Measurements from ENCODE around the gene PKIG.
"Not testable (repeated sequence)": the region's sequence is repeated elsewhere in the genome, so short reads cannot be mapped to it uniquely, and the experiment has no call there.

Gene PKIG

GRCh38 chr20:44572551-44573500 lies 9.6 kb upstream of the PKIG start:
- no peak for DNase-seq

DNA sequence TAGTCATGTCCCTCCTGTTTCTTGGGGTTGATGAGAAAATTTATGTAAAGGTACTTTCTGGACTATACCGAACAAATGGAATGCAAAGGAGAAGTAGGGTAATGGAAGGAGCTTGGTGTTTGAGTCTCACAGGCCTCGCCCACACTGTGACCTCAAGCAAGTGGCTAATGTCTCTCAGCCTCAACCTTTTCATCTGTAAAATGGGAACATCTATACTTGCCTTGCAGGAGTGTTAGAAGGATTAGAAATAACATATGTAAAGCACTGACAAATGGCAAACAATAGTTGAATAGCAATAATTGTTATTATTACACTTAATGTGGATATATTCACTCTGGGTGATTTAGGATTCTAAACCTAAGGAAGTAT lies 8.9 kb upstream of the PKIG start:
- DNase-seq, result no peak

DNA sequence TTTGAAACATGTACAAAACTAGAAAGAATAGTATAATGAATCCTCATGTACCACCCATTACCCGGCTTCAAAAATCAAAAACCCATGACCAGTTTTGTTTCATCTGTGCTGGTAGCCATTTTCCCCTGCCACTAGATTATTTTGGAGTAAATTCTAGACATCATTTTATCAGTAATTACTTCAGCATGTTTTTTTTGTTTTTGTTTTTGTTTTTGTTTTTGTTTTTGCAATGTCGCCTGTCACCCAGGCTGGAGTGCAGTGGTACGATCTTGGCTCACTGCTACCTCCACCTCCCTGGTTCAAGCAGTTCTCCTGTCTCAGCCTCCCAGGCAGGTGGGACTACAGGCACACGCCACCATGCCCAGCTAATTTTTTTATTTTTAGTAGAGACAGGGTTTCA lies 8.0 kb upstream of the PKIG start:
- DNase-seq, result no peak

- DNase-seq, result no peak
These were observed 6.1 kb upstream of the PKIG start for GRCh38 chr20:44576297-44576696.

- no peak for DNase-seq
These were observed 2.9 kb upstream of the PKIG start for GRCh38 chr20:44579313-44580081.

GRCh38 chr20:44580581-44581268 lies 1.7 kb upstream of the PKIG start:
- peak; percentile 49 for DNase-seq

DNA sequence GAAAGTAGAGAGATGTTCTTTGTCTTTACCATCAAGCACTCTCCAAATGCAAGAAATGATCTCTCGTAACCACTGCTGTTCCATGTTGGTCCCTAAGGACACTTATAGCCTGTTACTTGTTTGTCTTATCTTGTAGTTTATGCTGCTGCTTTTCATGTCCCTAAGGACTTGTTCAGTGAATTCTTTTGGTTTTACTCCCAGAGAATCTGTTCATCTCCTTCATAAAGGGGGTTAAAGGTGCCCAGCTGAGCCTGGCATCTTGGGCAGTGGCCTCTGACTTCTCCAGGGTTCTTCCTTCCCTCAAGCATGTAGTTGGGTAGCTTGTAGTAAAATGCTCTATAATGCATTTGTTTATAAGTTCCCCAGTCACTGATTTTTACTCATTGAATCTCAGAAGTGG lies 864 bp upstream of the PKIG start:
- no peak for DNase-seq

GRCh38 chr20:44583157-44583556 lies 778 bp downstream of the PKIG start:
- no peak for DNase-seq

DNA sequence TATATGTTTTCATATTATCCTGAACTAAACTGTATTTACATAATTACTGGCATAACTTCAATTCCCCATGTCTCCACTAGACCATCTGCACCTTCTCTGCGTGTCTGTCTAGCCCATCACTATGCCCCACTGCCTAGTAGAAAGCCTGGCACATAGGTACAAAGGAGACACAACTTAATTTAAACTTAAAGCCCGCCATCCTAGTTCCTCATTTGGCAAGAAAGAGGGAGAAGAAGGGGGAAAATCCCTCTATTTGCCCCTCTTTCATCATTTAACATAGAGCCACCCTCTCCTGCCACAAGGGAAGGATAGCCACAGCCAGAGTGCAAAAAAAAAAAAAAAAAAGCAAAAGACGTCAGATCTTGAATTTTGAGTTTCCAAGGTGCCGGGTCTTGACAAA lies 1.8 kb downstream of the PKIG start:
- DNase-seq, result no peak

- DNase-seq, result no peak
These were observed 2.9 kb downstream of the PKIG start for GRCh38 chr20:44585057-44585963.

- peak; percentile 15 for DNase-seq
These were observed 4.0 kb downstream of the PKIG start for GRCh38 chr20:44586289-44586911.

- no peak for DNase-seq
These were observed 4.9 kb downstream of the PKIG start for GRCh38 chr20:44587035-44587980.

DNA sequence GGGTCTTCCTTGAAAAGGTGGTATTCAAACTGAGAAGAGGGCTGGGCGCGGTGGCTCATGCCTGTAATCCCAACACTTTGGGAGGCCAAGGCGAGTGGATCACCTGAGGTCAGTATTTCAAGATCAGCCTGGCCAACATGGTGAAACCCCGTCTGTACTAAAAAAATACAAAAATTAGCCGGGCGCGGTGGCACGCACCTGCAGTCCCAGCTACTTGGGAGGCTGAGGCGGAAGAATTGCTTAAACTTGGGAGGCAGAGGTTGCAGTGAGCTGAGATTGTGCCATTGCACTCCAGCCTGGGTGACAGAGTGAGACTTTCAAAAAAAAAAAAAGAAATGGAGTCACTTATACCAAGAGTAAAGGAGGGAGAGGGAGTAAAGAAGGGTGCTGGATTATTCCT lies 5.9 kb downstream of the PKIG start:
- DNase-seq, result not testable (repeated sequence)

- DNase-seq, result no peak
These were observed 7.2 kb downstream of the PKIG start for GRCh38 chr20:44589537-44589936.

DNA sequence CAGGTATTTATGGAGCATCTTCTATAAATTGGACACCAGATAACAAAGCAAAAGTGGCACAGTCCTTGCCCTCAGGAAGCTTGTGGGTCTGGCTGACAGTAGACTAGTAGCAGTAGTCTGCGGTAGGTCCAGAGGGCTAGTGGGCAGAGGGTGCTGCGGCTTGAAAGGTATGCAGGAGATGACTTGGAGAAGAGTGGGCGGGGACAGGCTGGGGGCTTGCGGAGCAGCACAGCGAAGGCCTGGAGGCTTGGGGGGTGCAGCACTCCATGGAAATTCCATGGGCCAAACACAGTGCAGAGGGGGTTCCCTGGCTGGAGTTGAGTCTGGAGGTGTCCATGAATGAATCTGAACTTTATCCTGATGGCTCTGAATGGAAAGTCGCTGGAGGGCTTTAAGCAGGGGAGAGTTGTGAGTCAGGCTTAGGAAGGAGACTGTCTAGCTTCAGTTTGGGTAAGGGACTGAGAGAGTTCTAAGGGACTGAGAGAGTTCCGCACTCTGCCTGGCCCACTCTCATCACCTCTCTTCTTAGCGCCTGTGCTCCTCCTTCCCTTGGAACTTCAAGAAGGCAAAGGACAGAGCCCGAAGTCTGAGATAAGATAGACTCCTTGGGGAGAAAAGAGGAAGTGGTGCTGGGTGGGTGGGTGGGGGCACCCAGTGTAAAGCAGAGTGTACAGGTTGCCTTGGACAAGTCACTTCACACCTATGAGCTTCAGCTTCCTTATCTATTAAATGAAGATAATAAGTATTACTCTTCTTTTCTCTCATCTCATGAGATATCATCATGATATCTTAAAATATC lies 8.8 kb downstream of the PKIG start:
- no peak for DNase-seq

DNA sequence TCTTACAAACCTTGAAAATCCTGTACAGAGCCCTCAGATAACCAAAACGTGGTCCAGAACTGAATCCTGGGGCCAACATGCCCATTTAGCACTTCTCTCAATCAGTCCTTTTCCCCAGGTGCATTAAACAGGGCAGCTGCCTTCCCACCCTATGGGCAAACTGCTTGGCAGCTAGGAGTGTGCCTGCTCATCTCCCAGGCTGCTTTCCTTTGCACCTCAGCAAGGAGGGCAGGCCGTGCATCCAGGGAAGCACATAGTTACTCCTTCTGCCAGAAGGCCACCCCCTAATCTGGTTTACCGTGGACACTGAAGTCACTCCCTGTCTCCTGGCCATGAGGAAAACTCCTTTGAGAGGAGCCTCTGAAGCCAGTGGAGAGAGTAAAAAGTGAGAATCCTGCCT lies 10.0 kb downstream of the PKIG start:
- no peak for DNase-seq

- no peak for DNase-seq
These were observed 11.4 kb downstream of the PKIG start for GRCh38 chr20:44593751-44594150.

DNA sequence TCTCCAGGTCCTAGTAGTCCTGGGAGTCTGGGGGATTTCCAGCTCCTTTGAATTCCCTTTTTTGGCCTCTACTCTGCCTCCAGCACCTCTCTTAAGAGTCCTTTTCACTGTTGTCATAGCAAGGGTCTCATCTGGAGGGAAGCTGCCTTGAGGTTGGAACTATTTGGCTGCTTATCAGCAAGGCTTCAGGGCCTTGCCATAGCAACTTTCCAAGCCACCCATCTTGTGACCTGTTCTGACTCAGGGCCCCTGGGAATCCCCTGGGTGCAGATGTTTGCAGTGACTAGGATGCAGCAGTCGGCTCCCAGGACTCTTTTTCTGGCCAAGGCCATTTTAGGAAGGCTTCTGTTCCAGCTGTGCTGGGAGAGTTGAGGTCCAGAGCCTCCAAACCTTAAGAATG lies 12.4 kb downstream of the PKIG start:
- peak; percentile 29 for DNase-seq

DNA sequence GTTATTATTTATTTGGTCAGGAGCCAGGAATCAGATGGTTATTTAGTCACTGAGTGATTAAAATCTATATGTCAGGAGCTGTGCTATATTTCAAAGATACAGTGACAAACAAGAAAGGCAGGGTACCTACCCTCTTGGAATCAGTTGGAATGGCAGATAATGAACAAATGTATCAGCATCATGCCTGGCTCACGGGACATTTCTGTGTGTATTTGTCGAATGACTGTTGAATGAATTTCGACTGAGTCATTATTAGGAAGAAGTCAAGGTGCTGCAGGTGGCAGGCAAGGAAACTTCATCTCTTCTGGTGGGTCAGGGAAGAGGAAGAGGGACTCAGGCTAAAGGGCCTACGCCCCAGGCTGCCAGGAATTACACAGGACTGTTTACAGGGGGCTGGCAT lies 13.6 kb downstream of the PKIG start:
- DNase-seq, result no peak

DNA sequence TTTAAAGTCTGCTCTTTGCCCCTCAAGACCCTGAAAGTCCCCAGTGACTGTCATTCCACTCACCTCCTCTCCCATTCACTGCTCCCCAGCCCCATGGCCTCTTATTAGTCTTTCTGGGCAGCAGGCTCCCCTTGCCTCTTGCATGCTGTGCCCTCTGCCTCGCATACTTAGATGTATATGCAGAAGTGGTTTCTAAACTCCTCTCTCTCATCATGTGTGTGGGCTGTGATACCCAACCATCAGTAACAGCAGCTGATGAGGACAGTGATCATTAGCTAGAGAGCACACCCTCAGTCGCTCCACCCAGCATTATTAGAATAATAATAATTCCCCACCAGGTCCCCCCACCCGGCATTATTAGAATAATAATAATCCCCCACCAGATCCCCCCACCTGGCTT lies 14.5 kb downstream of the PKIG start:
- no peak for DNase-seq

Data from activated CD4-positive, alpha-beta T cell treated with anti-CD3 and anti-CD28 coated beads, Interleukin-2, Interleukin-6, amounts not matched to agents 100 ng/mL and 50 ng/mL, durations not matched to agents 16 hours and 8 hours (primary cell).